GM12891 (cell line): ENCODE measurements around the gene NTHL1.

Experiments used
- DNase-seq: peaks from one replicate; pipeline ENCODE4 v3.0.0; 2011; ENCODE audit warnings: low spot score; ENCODE audit not compliant: insufficient read length
- FAIRE-seq: peaks from 2 replicates; lab custom pipeline; 2011; peaks lifted over from hg19 to GRCh38; lab: Jason Lieb, UNC
- PAX5 ChIP-seq: IDR thresholded peaks from 2 replicates; pipeline ENCODE4 v1.6.1; 2011; ENCODE audit warnings: low read length, moderate library complexity, mild to moderate bottlenecking; ENCODE audit not compliant: insufficient read depth, severe bottlenecking
- POLR2A ChIP-seq: IDR thresholded peaks from 2 replicates; pipeline ENCODE4 v1.6.1; 2011; ENCODE audit warnings: low read depth, low read length, control low read depth
- POLR2AphosphoS5 ChIP-seq: IDR thresholded peaks from 2 replicates; pipeline ENCODE4 v1.6.1; 2011; ENCODE audit warnings: low read depth, low read length, control low read depth
- POU2F2 ChIP-seq: IDR thresholded peaks from 2 replicates; pipeline ENCODE4 v1.6.1; 2011; ENCODE audit warnings: low read depth, mild to moderate bottlenecking, control low read depth, low read length, moderate library complexity
- SPI1 ChIP-seq: IDR thresholded peaks from 2 replicates; pipeline ENCODE4 v1.6.1; 2011; ENCODE audit warnings: low read depth, low read length, control low read depth
- TAF1 ChIP-seq: IDR thresholded peaks from 2 replicates; pipeline ENCODE4 v1.6.1; 2011; ENCODE audit warnings: low read depth, low read length, control low read depth

NTHL1 gene

GRCh38 chr16:2084895-2085625, 37.4 kb upstream of the NTHL1 start:
- FAIRE-seq = no peak
- no peak for DNase-seq
- TF ChIP-seq POLR2A (no peak), SPI1 (no peak), PAX5 (no peak), POLR2AphosphoS5 (no peak), POU2F2 (no peak), TAF1 (no peak)

- DNase-seq = no peak
- no peak for TF ChIP-seq SPI1
- FAIRE-seq = no peak
Observed at GRCh38 chr16:2083876-2084780, 36.5 kb upstream of the NTHL1 start.

- FAIRE-seq (no peak), DNase-seq (no peak)
- TF ChIP-seq TAF1 (no peak), POU2F2 (no peak), POLR2A (no peak)
Observed at GRCh38 chr16:2083409-2083808, 35.8 kb upstream of the NTHL1 start.

GRCh38 chr16:2082983-2083364, 35.3 kb upstream of the NTHL1 start:
- no peak for FAIRE-seq
- no peak for TF ChIP-seq POU2F2
- TF ChIP-seq PAX5 = no peak
- no peak for TF ChIP-seq TAF1
- no peak for TF ChIP-seq SPI1
- DNase-seq = no peak

- no peak for DNase-seq
- no peak for FAIRE-seq
- TF ChIP-seq TAF1 (no peak), POLR2A (no peak), POU2F2 (no peak), SPI1 (no peak), POLR2AphosphoS5 (no peak), PAX5 (no peak)
Observed at GRCh38 chr16:2082171-2082982, 34.7 kb upstream of the NTHL1 start.

- no peak for FAIRE-seq
- no peak for DNase-seq
- no peak for TF ChIP-seq POU2F2
- no peak for TF ChIP-seq TAF1
- TF ChIP-seq POLR2A = no peak
- TF ChIP-seq POLR2AphosphoS5 = no peak
Observed at GRCh38 chr16:2081201-2082084, 33.8 kb upstream of the NTHL1 start.

GRCh38 chr16:2079991-2080390, 32.4 kb upstream of the NTHL1 start:
- TF ChIP-seq POU2F2 (no peak), TAF1 (no peak), POLR2AphosphoS5 (no peak), PAX5 (no peak), SPI1 (no peak), POLR2A (no peak)
- FAIRE-seq (no peak), DNase-seq (no peak)

- FAIRE-seq = no peak
- TF ChIP-seq POLR2AphosphoS5 = no peak
- no peak for TF ChIP-seq TAF1
- no peak for TF ChIP-seq POLR2A
- no peak for TF ChIP-seq POU2F2
- no peak for TF ChIP-seq SPI1
- TF ChIP-seq PAX5 = no peak
- DNase-seq = no peak
Observed at GRCh38 chr16:2079311-2079800, 31.7 kb upstream of the NTHL1 start.

GRCh38 chr16:2078691-2079090, 31.1 kb upstream of the NTHL1 start:
- DNase-seq (no peak), FAIRE-seq (no peak)
- no peak for TF ChIP-seq SPI1
- TF ChIP-seq PAX5 = no peak
- TF ChIP-seq POLR2AphosphoS5 = no peak
- no peak for TF ChIP-seq TAF1
- no peak for TF ChIP-seq POLR2A
- no peak for TF ChIP-seq POU2F2
